Activated CD4-positive, alpha-beta memory T cell treated with anti-CD3 and anti-CD28 coated beads, Interleukin-2, amount 10 ng/mL, durations not matched to agents 7 days and 5 days (primary cell): Measurements from ENCODE around the gene NIM1K. TPM values are rescaled to one million over a fixed set of nuclear protein-coding genes. Genes with fewer than 3 reads are reported as not detected.
A peak's percentile ranks its signal among the peaks of the same experiment; 100 is the strongest.

Source experiments
- CTCF ChIA-PET: fragments of 350-600 bp; sonication (Branson Sonifier 250); formaldehyde crosslinking; loops from one replicate; lab custom pipeline; 2021; ENCODE audit warnings: antibody characterized with exemption, inconsistent platforms; lab: Charles Lee
- POLR2A ChIA-PET: fragments of 350-600 bp; sonication (Branson Sonifier 250); formaldehyde crosslinking; loops from one replicate; lab custom pipeline; 2021; ENCODE audit warnings: antibody characterized with exemption; lab: Charles Lee
- DNase-seq: peaks from one replicate; pipeline ENCODE4 v3.0.0-alpha.2; 2020
- H3K27ac Mint-ChIP-seq: one replicate; pipeline ENCODE4 v1.8.0; 2021; ENCODE audit warnings: mild to moderate bottlenecking, mixed read lengths
- H3K27me3 Mint-ChIP-seq: one replicate; pipeline ENCODE4 v1.8.0; 2021; ENCODE audit warnings: mixed read lengths
- H3K36me3 Mint-ChIP-seq: one replicate; pipeline ENCODE4 v1.8.0; 2021; ENCODE audit warnings: low read depth, mixed read lengths
- H3K4me1 Mint-ChIP-seq: one replicate; pipeline ENCODE4 v1.8.0; 2021; ENCODE audit warnings: mixed read lengths
- H3K4me3 Mint-ChIP-seq: one replicate; pipeline ENCODE4 v1.8.0; 2021; ENCODE audit warnings: mild to moderate bottlenecking, mixed read lengths
- H3K9me3 Mint-ChIP-seq: one replicate; pipeline ENCODE4 v1.8.0; 2021; ENCODE audit warnings: mixed read lengths
- total RNA-seq, 2 experiments: library from RNA; stranded (reverse); gene quantifications; one replicate each; pipeline ENCODE4 v1.2.3, GENCODE V29; 2021

The NIM1K gene
- total RNA-seq: under 1 TPM; 0.73 to 0.83 TPM

- ChIA-PET POLR2A (interaction anchor here (0.8 to 1.2 kb wide), 4 partner anchors 30 to 122 kb away, joined by 3 read pairs; partner anchors contain the start of gene HMGCS1), CTCF (interaction anchor here (0.9 to 2.4 kb wide), 3 partner anchors 86 to 292 kb away, joined by 5 to 8 read pairs (median 6); partner anchors contain the start of gene TMEM267)
Measured at GRCh38 chr5:43191740-43192557, at the start of gene NIM1K. TSS of gene NIM1K (plus strand) at chr5:43192225. CDS start at chr5:43245776, 53,551 bp downstream.

DNA sequence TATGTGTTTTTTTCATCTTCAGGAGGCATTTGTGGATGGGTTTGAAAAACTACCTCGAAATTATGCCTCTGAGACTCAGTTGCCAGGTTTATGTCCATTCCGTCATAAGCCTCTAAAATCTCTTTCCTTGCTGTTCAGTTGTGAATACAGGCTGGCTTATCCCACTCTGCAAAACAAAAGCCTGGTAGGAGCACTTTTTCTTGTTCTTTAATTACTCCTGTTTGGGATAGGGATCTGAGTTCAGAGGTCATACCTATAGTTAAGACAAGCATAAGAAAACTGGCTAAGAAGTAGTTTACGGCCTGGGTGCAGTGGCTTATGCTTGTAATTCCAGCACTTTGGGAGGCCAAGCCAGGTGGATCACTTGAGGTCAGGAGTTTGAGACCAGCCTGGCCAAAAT lies 47.0 kb upstream of the NIM1K start:
- ChIA-PET CTCF (interaction anchor here (0.5 kb wide), 1 partner anchor 333 kb away, joined by 5 read pairs; no protein-coding TSS in a partner anchor), POLR2A (no interaction called here)
- no peak for DNase-seq
- Mint-ChIP-seq H3K27me3 (no peaks in the 10 kb centered on the region), H3K9me3 (no peaks in the 10 kb centered on the region), H3K36me3 (peaks cover 51% of the 10 kb centered on the region), H3K4me1 (peaks cover 13% of the 10 kb centered on the region), H3K4me3 (no peak overlapping the region), H3K27ac (no peak overlapping the region)

More at GRCh38 chr5:43191740-43192557, at the start of gene NIM1K:
- H3K4me3 Mint-ChIP-seq: peak within 1 kb of the TSS; percentile 78
- DNase-seq: peak; percentile 39
- peaks cover 5% of the 10 kb centered on the region for H3K36me3 Mint-ChIP-seq
- H3K27ac Mint-ChIP-seq: no peak within 1 kb of the TSS
- no peaks in the 10 kb centered on the region for H3K9me3 Mint-ChIP-seq
- H3K27me3 Mint-ChIP-seq: peaks cover 19% of the 10 kb centered on the region
- H3K4me1 Mint-ChIP-seq: peaks cover 30% of the 10 kb centered on the region

GRCh38 chr5:43146958-43147357 lies 45.1 kb upstream of the NIM1K start:
- ChIA-PET POLR2A (interaction anchor here (1.0 kb wide), 1 partner anchor 9 kb away, joined by 3 read pairs; no protein-coding TSS in a partner anchor), CTCF (no interaction called here)
- Mint-ChIP-seq H3K4me1 (peaks cover 9% of the 10 kb centered on the region), H3K27me3 (no peaks in the 10 kb centered on the region), H3K4me3 (no peak overlapping the region), H3K36me3 (peaks cover 41% of the 10 kb centered on the region), H3K9me3 (no peaks in the 10 kb centered on the region), H3K27ac (no peak overlapping the region)
- DNase-seq: no peak

GRCh38 chr5:43148417-43148816 lies 43.6 kb upstream of the NIM1K start:
- ChIA-PET POLR2A (interaction anchor here (0.6 kb wide), 1 partner anchor 501 kb away, joined by 3 read pairs; no protein-coding TSS in a partner anchor), CTCF (no interaction called here)
- Mint-ChIP-seq H3K27me3 (no peaks in the 10 kb centered on the region), H3K36me3 (peaks cover 41% of the 10 kb centered on the region), H3K4me3 (no peak overlapping the region), H3K27ac (no peak overlapping the region), H3K9me3 (no peaks in the 10 kb centered on the region), H3K4me1 (peaks cover 5% of the 10 kb centered on the region)
- no peak for DNase-seq

DNA sequence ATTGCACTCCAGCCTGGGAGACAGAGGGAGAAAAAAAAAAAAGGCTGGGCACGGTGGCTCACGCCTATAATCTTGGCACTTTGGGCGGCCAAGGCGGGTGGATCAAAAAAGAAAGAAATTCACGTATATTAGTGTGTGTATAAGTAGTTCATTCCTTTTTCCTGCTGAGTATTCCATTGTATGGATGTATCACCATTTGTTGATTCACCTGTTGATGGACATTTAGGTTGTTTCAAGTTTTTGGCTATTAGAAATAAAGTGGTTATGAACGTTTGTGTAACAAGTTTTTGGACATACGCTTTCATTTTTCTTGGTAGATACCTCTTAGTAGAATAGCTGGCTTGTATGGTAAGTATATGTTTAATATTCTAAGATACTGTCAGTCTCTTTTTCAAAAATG lies 42.8 kb upstream of the NIM1K start:
- Mint-ChIP-seq H3K4me1 (peaks cover 7% of the 10 kb centered on the region), H3K36me3 (peaks cover 46% of the 10 kb centered on the region)
- CTCF ChIA-PET: interaction anchor here (1.1 kb wide), 1 partner anchor 11 kb away, joined by 3 read pairs; no protein-coding TSS in a partner anchor

DNA sequence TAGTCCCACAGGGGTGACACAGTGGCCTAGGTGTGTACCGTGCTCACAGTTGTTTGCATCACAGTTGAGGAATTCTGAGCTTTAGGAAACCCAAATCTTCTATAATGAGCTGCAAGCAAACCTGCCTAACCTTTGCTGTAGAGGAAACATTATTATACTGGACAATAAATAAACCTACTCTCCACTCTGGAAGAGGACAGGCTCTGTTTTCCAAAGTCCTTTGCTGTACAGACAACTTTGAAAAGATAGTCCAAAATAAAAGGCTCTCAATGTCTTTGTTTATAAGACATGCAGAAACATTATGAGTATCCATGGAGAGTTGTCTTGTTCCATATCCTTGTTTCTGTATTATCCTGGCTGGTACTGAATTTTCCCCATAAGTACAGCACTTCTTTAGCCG lies 42.0 kb upstream of the NIM1K start:
- CTCF ChIA-PET: interaction anchor here (1.1 kb wide), 1 partner anchor 12 kb away, joined by 3 read pairs; no protein-coding TSS in a partner anchor
- no peak for DNase-seq
- H3K4me1 Mint-ChIP-seq: peaks cover 2% of the 10 kb centered on the region
- H3K27ac Mint-ChIP-seq: no peak overlapping the region
- H3K36me3 Mint-ChIP-seq: peaks cover 38% of the 10 kb centered on the region
- POLR2A ChIA-PET: no interaction called here
- no peaks in the 10 kb centered on the region for H3K9me3 Mint-ChIP-seq
- H3K27me3 Mint-ChIP-seq: no peaks in the 10 kb centered on the region
- no peak overlapping the region for H3K4me3 Mint-ChIP-seq

More for the DNA sequence above, 42.8 kb upstream of the NIM1K start:
- Mint-ChIP-seq H3K4me3 (no peak overlapping the region), H3K27ac (no peak overlapping the region), H3K9me3 (no peaks in the 10 kb centered on the region), H3K27me3 (no peaks in the 10 kb centered on the region)
- DNase-seq: no peak
- POLR2A ChIA-PET: no interaction called here

- POLR2A ChIA-PET: no interaction called here
- peaks cover 4% of the 10 kb centered on the region for H3K4me1 Mint-ChIP-seq
Measured at GRCh38 chr5:43150748-43151147, 41.3 kb upstream of the NIM1K start.

GRCh38 chr5:43152946-43153345 lies 39.1 kb upstream of the NIM1K start:
- H3K27me3 Mint-ChIP-seq: no peaks in the 10 kb centered on the region
- POLR2A ChIA-PET: interaction anchor here (1.4 kb wide), 1 partner anchor 43 kb away, joined by 3 read pairs; no protein-coding TSS in a partner anchor
- CTCF ChIA-PET: no interaction called here

More at GRCh38 chr5:43150748-43151147, 41.3 kb upstream of the NIM1K start:
- Mint-ChIP-seq H3K9me3 (no peaks in the 10 kb centered on the region), H3K36me3 (peaks cover 37% of the 10 kb centered on the region), H3K27ac (no peak overlapping the region), H3K4me3 (no peak overlapping the region), H3K27me3 (no peaks in the 10 kb centered on the region)
- no peak for DNase-seq
- CTCF ChIA-PET: no interaction called here

DNA sequence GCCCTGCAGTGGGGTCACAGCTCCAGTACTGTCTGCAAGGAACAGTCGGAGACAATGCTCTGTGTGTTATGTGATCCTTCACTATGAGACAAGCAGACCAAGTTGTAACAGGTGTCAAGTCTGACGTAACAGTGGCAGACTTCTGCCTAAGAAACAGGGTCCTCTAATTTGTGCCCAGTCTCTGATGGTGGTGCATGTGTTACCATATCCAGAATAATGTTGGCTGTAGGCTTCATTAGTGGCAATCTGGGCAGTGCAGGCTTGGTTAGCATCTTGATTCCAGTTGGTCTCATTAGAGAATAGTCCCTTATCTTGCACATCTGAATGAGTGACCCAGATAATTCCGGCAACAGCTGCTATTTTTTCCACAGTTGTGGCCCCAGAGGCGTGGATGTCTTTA lies 37.6 kb upstream of the NIM1K start:
- no peak overlapping the region for H3K4me3 Mint-ChIP-seq
- CTCF ChIA-PET: no interaction called here

More at GRCh38 chr5:43152946-43153345, 39.1 kb upstream of the NIM1K start:
- no peaks in the 10 kb centered on the region for H3K9me3 Mint-ChIP-seq
- no peak overlapping the region for H3K4me3 Mint-ChIP-seq
- DNase-seq: no peak
- H3K36me3 Mint-ChIP-seq: peaks cover 39% of the 10 kb centered on the region
- peaks cover 4% of the 10 kb centered on the region for H3K4me1 Mint-ChIP-seq
- H3K27ac Mint-ChIP-seq: no peak overlapping the region

GRCh38 chr5:43155394-43156096 lies 36.5 kb upstream of the NIM1K start:
- no peak overlapping the region for H3K27ac Mint-ChIP-seq
- CTCF ChIA-PET: no interaction called here
- no peaks in the 10 kb centered on the region for H3K9me3 Mint-ChIP-seq
- no peaks in the 10 kb centered on the region for H3K27me3 Mint-ChIP-seq
- peaks cover 4% of the 10 kb centered on the region for H3K4me1 Mint-ChIP-seq
- H3K36me3 Mint-ChIP-seq: peaks cover 32% of the 10 kb centered on the region
- H3K4me3 Mint-ChIP-seq: no peak overlapping the region
- POLR2A ChIA-PET: interaction anchor here (1.1 to 1.3 kb wide), 2 partner anchors 9 to 20 kb away, joined by 3 read pairs; no protein-coding TSS in a partner anchor
- DNase-seq: no peak

More for the DNA sequence above, 37.6 kb upstream of the NIM1K start:
- DNase-seq: no peak
- Mint-ChIP-seq H3K36me3 (peaks cover 36% of the 10 kb centered on the region), H3K27ac (no peak overlapping the region), H3K27me3 (no peaks in the 10 kb centered on the region), H3K9me3 (no peaks in the 10 kb centered on the region), H3K4me1 (peaks cover 4% of the 10 kb centered on the region)
- POLR2A ChIA-PET: no interaction called here

GRCh38 chr5:43156388-43156787 lies 35.6 kb upstream of the NIM1K start:
- H3K27ac Mint-ChIP-seq: no peak overlapping the region
- no peak for DNase-seq

DNA sequence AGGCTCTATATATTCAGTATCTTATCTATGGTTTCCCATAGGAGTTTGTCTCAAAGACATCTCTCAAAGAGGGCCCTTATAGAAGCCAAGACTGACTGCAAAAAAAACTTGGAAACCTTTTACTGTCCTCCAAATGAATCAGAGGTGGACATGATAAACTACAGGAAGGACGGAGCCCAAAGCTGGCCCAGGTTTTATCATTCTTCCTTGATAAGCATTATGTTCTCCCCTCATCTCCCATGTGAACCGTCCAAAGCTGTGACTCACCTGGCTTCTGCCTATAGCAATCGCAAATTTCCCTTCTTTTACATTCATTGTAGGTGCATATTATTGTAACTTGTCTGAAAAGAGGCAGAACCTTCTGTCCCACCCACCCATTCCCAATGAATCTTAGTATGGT lies 35.0 kb upstream of the NIM1K start:
- Mint-ChIP-seq H3K36me3 (peaks cover 43% of the 10 kb centered on the region), H3K4me1 (peaks cover 12% of the 10 kb centered on the region), H3K9me3 (no peaks in the 10 kb centered on the region), H3K4me3 (no peak overlapping the region), H3K27ac (no peak overlapping the region), H3K27me3 (no peaks in the 10 kb centered on the region)
- no peak for DNase-seq
- ChIA-PET CTCF (no interaction called here), POLR2A (interaction anchor here (1.3 kb wide), 1 partner anchor 21 kb away, joined by 3 read pairs; no protein-coding TSS in a partner anchor)

More at GRCh38 chr5:43156388-43156787, 35.6 kb upstream of the NIM1K start:
- Mint-ChIP-seq H3K4me3 (no peak overlapping the region), H3K27me3 (no peaks in the 10 kb centered on the region), H3K4me1 (peaks cover 10% of the 10 kb centered on the region), H3K9me3 (no peaks in the 10 kb centered on the region), H3K36me3 (peaks cover 39% of the 10 kb centered on the region)
- ChIA-PET POLR2A (interaction anchor here (1.1 to 1.3 kb wide), 2 partner anchors 10 to 21 kb away, joined by 3 read pairs; no protein-coding TSS in a partner anchor), CTCF (no interaction called here)
